22Rv1 (cell line): ENCODE measurements around the gene BEST1.

Source experiments
- H3K27ac ChIP-seq: fragments of 450-650 bp; 2 replicates; pipeline ENCODE4 v1.5.1; 2017
- ZFX ChIP-seq: fragments of 450-650 bp; IDR thresholded peaks from 2 replicates; pipeline ENCODE4 v1.6.1; 2017; ENCODE audit warnings: antibody characterized with exemption, borderline replicate concordance
- TF ChIP-seq, protein P1 (sequence below): fragments of 450-650 bp; IDR thresholded peaks from 2 replicates; pipeline ENCODE4 v1.5.1; 2017; ENCODE audit warnings: mild to moderate bottlenecking

Gene BEST1

GRCh38 chr11:61968758-61969390 is 18.7 kb downstream of the BEST1 start:
- H3K27ac ChIP-seq, result no peak overlapping the region

DNA sequence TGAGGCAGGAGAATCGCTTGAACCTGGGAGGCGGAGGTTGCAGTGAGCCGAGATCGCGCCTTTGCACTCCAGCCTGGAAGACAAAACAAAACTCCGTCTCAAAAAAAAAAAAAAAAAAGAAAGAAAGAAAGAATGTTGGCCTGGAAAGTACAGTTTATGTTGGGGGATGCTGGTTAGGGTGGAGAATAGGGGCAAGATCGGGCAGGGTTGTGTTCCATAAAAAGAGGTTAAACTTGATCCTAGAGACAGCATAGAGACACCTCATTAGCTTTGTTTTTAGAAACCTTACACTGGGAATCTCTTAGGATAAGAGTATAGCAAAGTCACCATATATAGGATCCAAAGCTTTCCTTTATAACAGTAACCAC is 19.2 kb downstream of the BEST1 start:
- H3K27ac ChIP-seq, result no peak overlapping the region

More at GRCh38 chr11:61968758-61969390, 18.7 kb downstream of the BEST1 start:
- TF ChIP-seq ZFX, result no peak
- TF ChIP-seq, protein P1, sequence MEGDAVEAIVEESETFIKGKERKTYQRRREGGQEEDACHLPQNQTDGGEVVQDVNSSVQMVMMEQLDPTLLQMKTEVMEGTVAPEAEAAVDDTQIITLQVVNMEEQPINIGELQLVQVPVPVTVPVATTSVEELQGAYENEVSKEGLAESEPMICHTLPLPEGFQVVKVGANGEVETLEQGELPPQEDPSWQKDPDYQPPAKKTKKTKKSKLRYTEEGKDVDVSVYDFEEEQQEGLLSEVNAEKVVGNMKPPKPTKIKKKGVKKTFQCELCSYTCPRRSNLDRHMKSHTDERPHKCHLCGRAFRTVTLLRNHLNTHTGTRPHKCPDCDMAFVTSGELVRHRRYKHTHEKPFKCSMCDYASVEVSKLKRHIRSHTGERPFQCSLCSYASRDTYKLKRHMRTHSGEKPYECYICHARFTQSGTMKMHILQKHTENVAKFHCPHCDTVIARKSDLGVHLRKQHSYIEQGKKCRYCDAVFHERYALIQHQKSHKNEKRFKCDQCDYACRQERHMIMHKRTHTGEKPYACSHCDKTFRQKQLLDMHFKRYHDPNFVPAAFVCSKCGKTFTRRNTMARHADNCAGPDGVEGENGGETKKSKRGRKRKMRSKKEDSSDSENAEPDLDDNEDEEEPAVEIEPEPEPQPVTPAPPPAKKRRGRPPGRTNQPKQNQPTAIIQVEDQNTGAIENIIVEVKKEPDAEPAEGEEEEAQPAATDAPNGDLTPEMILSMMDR, result no peak

DNA sequence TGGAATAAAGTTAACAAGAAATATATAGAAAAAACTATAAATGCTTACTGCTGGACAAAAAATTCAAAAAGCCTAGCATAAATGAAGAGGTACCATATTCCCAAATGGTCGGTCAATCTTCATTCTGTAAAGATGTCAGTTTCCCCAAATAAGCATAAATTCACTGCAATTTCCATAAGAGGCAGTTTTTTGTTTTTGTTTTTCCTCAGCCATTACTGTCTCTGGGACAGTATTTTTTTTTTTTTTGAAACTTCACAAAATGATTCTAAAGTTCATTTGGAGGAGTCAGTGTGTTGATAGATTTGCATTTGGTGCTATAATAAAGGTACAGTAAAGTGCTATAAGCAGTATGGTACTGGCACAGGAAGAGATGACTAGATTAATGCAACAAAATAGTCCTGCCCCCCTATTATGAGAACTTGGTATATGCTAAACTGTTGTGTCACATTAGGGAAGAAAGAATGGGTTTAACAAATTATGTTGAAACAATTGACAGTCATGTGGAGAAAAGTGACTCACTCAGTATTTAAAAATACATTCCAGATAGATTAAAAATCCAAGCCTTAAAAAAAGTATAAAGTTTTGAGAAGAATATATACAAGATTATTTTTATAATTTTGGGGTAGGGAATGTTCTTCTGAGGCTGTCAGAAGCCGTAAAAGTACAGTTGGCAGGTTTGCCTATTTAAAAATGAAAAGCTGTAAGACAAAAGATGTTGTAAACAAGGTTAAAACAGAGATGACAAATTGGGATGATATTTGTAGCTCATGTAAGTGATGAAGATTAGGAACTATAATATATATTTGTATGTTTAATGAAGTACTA is 19.9 kb downstream of the BEST1 start:
- TF ChIP-seq, protein P1, result no peak
- no peak for TF ChIP-seq ZFX
- H3K27ac ChIP-seq, result no peak overlapping the region

More for the DNA sequence above, 19.2 kb downstream of the BEST1 start:
- TF ChIP-seq, protein P1, result no peak
- TF ChIP-seq ZFX, result no peak

DNA sequence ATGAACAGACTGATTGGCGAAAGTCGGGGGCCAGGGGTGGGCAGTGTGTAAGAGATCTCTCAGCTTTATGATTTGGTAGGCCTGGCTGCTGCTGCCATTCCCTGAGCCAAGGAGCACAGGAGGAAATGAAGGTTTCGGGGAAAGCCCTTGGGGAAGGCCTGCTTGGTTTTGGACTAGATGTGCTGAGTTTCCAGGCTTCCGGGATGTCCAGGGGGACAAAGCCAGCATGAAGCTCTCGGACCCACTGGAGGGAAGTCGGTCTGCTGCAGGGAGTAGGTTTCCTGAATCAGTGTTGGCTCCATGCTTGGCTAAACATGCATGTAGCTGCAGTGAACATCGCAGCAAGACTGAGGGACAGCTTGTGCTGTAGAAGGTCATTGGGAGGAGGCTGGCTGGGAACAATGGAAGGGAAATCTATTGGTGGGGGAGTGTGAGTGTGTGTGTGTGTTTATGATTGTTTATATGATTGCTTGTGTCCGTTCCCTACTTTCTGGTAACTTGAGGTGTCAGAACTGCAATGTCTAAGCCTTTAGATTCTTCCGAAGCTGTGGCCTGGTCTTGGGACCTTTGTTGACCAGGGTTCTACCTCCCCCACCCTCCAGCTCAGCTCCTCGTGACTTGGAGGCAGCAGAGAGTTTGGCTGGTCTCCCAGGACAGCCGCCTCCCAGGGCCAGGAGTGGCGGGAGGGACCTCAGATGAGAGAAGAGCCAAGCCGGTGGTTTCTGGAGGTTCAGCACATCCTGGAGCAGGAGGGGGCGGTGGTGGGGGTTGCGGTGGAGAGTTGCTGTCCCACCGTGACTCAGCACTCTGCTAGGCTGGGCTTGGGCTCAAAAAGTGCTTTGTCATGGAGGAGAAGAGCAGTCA is 21.3 kb downstream of the BEST1 start:
- TF ChIP-seq, protein P1, result no peak
- no peak for TF ChIP-seq ZFX
- H3K27ac ChIP-seq, result peak overlapping the region; percentile 84

- no peak for TF ChIP-seq ZFX
- TF ChIP-seq, protein P1, result no peak
- H3K27ac ChIP-seq, result peak overlapping the region; percentile 84
Observed at GRCh38 chr11:61972112-61972671, 22.0 kb downstream of the BEST1 start.

- TF ChIP-seq ZFX, result no peak
- TF ChIP-seq, protein P1, result no peak
Observed at GRCh38 chr11:61972672-61973475, 22.7 kb downstream of the BEST1 start.

More at GRCh38 chr11:61972672-61973475, 22.7 kb downstream of the BEST1 start:
- peak overlapping the region; percentile 84 for H3K27ac ChIP-seq
